Mesenchymal stem cell (in vitro differentiated cells and primary cell): ENCODE measurements around the gene ADAMTS17.

Source experiments
- DNase-seq: peaks from one replicate; pipeline ENCODE4 v3.0.0-alpha.2; 2013
- H2AFZ ChIP-seq: one replicate; pipeline ENCODE4 v1.6.1; 2013; ENCODE audit warnings: low read depth, mild to moderate bottlenecking, control low read depth, inconsistent platforms, low read length, moderate library complexity
- H2AK5ac ChIP-seq: 2 replicates; pipeline ENCODE4 v1.6.1; 2013; ENCODE audit warnings: low read length, moderate library complexity, mild to moderate bottlenecking, inconsistent platforms; ENCODE audit not compliant: severe bottlenecking
- H2BK120ac ChIP-seq: one replicate; pipeline ENCODE4 v1.6.1; 2013; ENCODE audit warnings: low read depth, mild to moderate bottlenecking, inconsistent platforms, low read length, moderate library complexity
- H2BK12ac ChIP-seq, 2 experiments: one replicate each; pipeline ENCODE4 v1.6.1; 2013; ENCODE audit warnings: inconsistent platforms in 2 of 2, low read length in 2 of 2, mild to moderate bottlenecking in 2 of 2, moderate library complexity in 2 of 2, control low read depth in 1 of 2
- H2BK15ac ChIP-seq: one replicate; pipeline ENCODE4 v1.6.1; 2013; ENCODE audit warnings: mild to moderate bottlenecking, low read depth, inconsistent platforms; ENCODE audit not compliant: poor library complexity, severe bottlenecking
- H2BK5ac ChIP-seq: 2 replicates; pipeline ENCODE4 v1.6.1; 2013; ENCODE audit warnings: low read depth, mild to moderate bottlenecking, low read length, control low read depth, inconsistent platforms; ENCODE audit not compliant: poor library complexity, severe bottlenecking
- H3K14ac ChIP-seq, 2 experiments: one replicate each; pipeline ENCODE4 v1.6.1; 2013; ENCODE audit warnings: inconsistent platforms in 2 of 2, low read length in 2 of 2, control low read depth in 1 of 2, mild to moderate bottlenecking in 1 of 2, moderate library complexity in 1 of 2
- H3K18ac ChIP-seq, 2 experiments: one replicate each; pipeline ENCODE4 v1.6.1; 2013; ENCODE audit warnings: inconsistent platforms in 2 of 2, low read length in 2 of 2, control low read depth in 1 of 2, low read depth in 1 of 2, mild to moderate bottlenecking in 1 of 2
- H3K23ac ChIP-seq, 2 experiments: one replicate each; pipeline ENCODE4 v1.6.1; 2013; ENCODE audit warnings: inconsistent platforms in 2 of 2, low read length in 2 of 2, mild to moderate bottlenecking in 2 of 2, moderate library complexity in 2 of 2, control low read depth in 1 of 2
- H3K27ac ChIP-seq: 2 replicates; pipeline ENCODE4 v1.5.1; 2013; ENCODE audit warnings: mild to moderate bottlenecking, moderate library complexity, low read length, control low read depth, inconsistent platforms; ENCODE audit not compliant: poor library complexity, severe bottlenecking
- H3K27me3 ChIP-seq, 2 experiments: 2 replicates each; pipeline versions ENCODE4 v1.6.1 to v1.7.0; 2013; ENCODE audit warnings: low read length in 2 of 2, mild to moderate bottlenecking in 2 of 2, moderate library complexity in 2 of 2, control low read depth in 1 of 2, inconsistent platforms in 1 of 2; ENCODE audit not compliant: control insufficient read depth in 1 of 2, insufficient read depth in 1 of 2
- H3K36me3 ChIP-seq, 2 experiments: 2 replicates each; pipeline versions ENCODE4 v1.6.1 to v1.7.0; 2013; ENCODE audit warnings: low read length in 2 of 2, control low read depth in 1 of 2, inconsistent platforms in 1 of 2, low read depth in 1 of 2, mild to moderate bottlenecking in 1 of 2; ENCODE audit not compliant: insufficient read depth in 2 of 2, control insufficient read depth in 1 of 2
- H3K4ac ChIP-seq, 2 experiments: one replicate each; pipeline ENCODE4 v1.6.1; 2013; ENCODE audit warnings: inconsistent platforms in 2 of 2, low read length in 2 of 2, mild to moderate bottlenecking in 2 of 2, moderate library complexity in 2 of 2, control low read depth in 1 of 2, low read depth in 1 of 2
- H3K4me1 ChIP-seq: 2 replicates; pipeline ENCODE4 v1.6.1; 2013; ENCODE audit warnings: low read depth, low read length, control low read depth; ENCODE audit not compliant: control insufficient read depth, insufficient read depth
- H3K4me2 ChIP-seq: 2 replicates; pipeline ENCODE4 v1.6.1; 2013; ENCODE audit warnings: low read length, mild to moderate bottlenecking, inconsistent platforms; ENCODE audit not compliant: poor library complexity, severe bottlenecking
- H3K4me3 ChIP-seq, 2 experiments: 2 replicates each; pipeline versions ENCODE4 v1.5.1 to v1.7.0; 2013; ENCODE audit warnings: low read length in 2 of 2, mild to moderate bottlenecking in 2 of 2, control low read depth in 1 of 2, low read depth in 1 of 2; ENCODE audit not compliant: insufficient read depth in 1 of 2
- H3K79me1 ChIP-seq: replicated peaks from 2 replicates; pipeline ENCODE4 v1.6.1; 2013; ENCODE audit warnings: mild to moderate bottlenecking, control low read depth, low read length, inconsistent platforms; ENCODE audit not compliant: poor library complexity, severe bottlenecking
- H3K9ac ChIP-seq: 2 replicates; pipeline ENCODE4 v1.7.0; 2013; ENCODE audit warnings: mild to moderate bottlenecking, low read length, moderate library complexity
- H3K9me3 ChIP-seq: 2 replicates; pipeline ENCODE4 v1.7.0; 2013; ENCODE audit warnings: mild to moderate bottlenecking, low read length; ENCODE audit not compliant: control insufficient read depth
- H4K8ac ChIP-seq: one replicate; pipeline ENCODE4 v1.6.1; 2013; ENCODE audit warnings: inconsistent platforms, mild to moderate bottlenecking, low read length, moderate library complexity
- H4K91ac ChIP-seq: one replicate; pipeline ENCODE4 v1.6.1; 2013; ENCODE audit warnings: mild to moderate bottlenecking, low read length, inconsistent platforms
- WGBS: methylation state at CpG from one replicate; pipeline ENCODE4 v1.1.7; 2013; ENCODE audit warnings: mixed read lengths; 5-methylcytosine and 5-hydroxymethylcytosine counted together

Gene ADAMTS17

DNA sequence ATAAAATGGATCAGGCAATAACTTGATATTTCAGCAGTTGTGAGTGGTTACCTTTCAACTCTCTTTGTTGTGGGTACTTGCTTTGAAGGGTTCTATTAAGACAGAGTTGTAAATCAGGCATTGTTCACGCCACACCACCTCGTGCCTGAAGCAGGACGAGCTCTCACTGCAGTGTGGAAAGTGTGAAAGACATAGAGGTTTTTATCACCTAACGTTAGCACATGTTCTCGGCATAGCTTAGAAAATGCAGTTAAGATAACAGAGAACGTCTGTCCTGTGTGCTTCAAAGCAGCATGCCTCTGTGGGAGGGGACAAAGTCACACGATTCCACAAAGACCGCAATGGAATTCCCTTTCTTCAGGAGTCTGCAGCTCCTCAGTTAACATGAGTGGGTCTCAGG lies 7.8 kb downstream of the ADAMTS17 start:
- Histone ChIP-seq H2AK5ac (no peak overlapping the region), H3K14ac (no peak overlapping the region), H3K9ac (no peak overlapping the region), H3K27ac (no peak overlapping the region), H3K9me3 (no peaks in the 10 kb centered on the region), H4K8ac (no peak overlapping the region), H2BK5ac (no peak overlapping the region), H4K91ac (no peak overlapping the region), H3K4me3 (no peak overlapping the region), H3K27me3 (peaks cover 0 to 65% of the 10 kb centered on the region in 2 experiments), H3K79me1 (no peaks in the 10 kb centered on the region), H2BK12ac (no peak overlapping the region), H3K4ac (no peak overlapping the region), H3K18ac (no peak overlapping the region), H3K4me2 (no peak overlapping the region), H3K4me1 (no peaks in the 10 kb centered on the region), H3K23ac (no peak overlapping the region), H2BK15ac (no peak overlapping the region), H2BK120ac (no peak overlapping the region), H2AFZ (no peak overlapping the region), H3K36me3 (no peaks in the 10 kb centered on the region)
- 60% methylated on average over 8 of the region's 8 CpGs for WGBS
- no peak for DNase-seq

DNA sequence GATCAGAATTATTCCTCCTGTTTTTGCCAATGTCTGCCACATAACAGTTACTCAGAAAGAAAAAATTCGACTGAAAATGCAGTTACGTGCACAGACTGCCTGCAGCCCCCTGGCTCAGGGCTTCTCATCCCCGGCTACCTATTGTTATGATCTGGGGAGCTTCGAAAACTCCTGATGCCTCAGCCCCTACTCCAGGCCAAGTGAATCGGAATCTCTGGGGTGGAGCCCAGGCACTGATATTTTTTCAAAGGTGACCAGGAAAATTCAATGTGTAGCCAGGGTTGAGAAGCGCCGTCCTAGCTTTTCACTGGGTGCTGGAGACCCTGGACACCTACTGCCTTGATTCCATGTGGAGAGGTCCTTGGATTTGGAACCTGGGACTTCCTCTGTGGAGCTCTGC lies 8.5 kb downstream of the ADAMTS17 start:
- WGBS, result 78% methylated on average over 7 of the region's 7 CpGs
- H3K79me1 ChIP-seq, result no peaks in the 10 kb centered on the region
- H4K8ac ChIP-seq, result no peak overlapping the region
- H3K27ac ChIP-seq, result no peak overlapping the region
- H2BK120ac ChIP-seq, result no peak overlapping the region
- no peak overlapping the region for H2AFZ ChIP-seq
- no peak overlapping the region for H2AK5ac ChIP-seq
- H3K23ac ChIP-seq, result no peak overlapping the region
- H3K27me3 ChIP-seq, result peaks cover 0 to 71% of the 10 kb centered on the region in 2 experiments
- H2BK15ac ChIP-seq, result no peak overlapping the region
- no peak overlapping the region for H3K9ac ChIP-seq
- DNase-seq, result no peak
- H4K91ac ChIP-seq, result no peak overlapping the region
- no peak overlapping the region for H2BK5ac ChIP-seq
- H3K4me3 ChIP-seq, result no peak overlapping the region
- no peak overlapping the region for H2BK12ac ChIP-seq
- H3K9me3 ChIP-seq, result no peaks in the 10 kb centered on the region
- H3K14ac ChIP-seq, result no peak overlapping the region
- H3K36me3 ChIP-seq, result no peaks in the 10 kb centered on the region
- no peaks in the 10 kb centered on the region for H3K4me1 ChIP-seq
- no peak overlapping the region for H3K4me2 ChIP-seq
- no peak overlapping the region for H3K18ac ChIP-seq
- H3K4ac ChIP-seq, result no peak overlapping the region

DNA sequence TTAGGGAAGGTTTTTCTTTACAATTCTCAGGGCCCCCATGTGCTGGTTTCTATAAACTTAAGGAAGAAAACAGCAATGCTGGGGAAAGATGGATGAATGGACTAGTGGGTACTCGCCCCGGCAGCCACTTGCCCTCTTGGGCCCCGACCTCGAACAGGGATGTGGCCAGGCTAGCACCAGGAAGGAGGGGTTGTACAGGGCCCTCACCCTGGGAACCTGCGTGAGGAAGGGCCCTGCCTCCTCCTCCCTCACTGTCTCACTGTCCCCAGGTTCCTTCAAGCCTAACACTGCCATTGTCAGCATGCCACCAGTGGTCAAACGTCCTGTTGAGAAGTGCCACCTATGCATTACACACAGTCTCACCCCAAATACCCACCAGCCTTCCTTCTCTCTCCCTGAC lies 9.1 kb downstream of the ADAMTS17 start:
- H3K18ac ChIP-seq, result no peak overlapping the region
- H2BK5ac ChIP-seq, result no peak overlapping the region
- H4K8ac ChIP-seq, result no peak overlapping the region
- H3K36me3 ChIP-seq, result no peaks in the 10 kb centered on the region
- H3K4me2 ChIP-seq, result no peak overlapping the region
- 74% methylated on average over 6 of the region's 6 CpGs for WGBS
- H3K14ac ChIP-seq, result peak overlapping the region in 1 of 2 experiments; percentile 38
- H2AFZ ChIP-seq, result no peak overlapping the region
- H3K27me3 ChIP-seq, result peaks cover 0 to 69% of the 10 kb centered on the region in 2 experiments
- H3K23ac ChIP-seq, result no peak overlapping the region
- H3K4me3 ChIP-seq, result no peak overlapping the region
- H2AK5ac ChIP-seq, result no peak overlapping the region
- no peak overlapping the region for H3K4ac ChIP-seq
- H3K79me1 ChIP-seq, result no peaks in the 10 kb centered on the region
- H3K9ac ChIP-seq, result no peak overlapping the region
- no peak overlapping the region for H2BK12ac ChIP-seq
- H4K91ac ChIP-seq, result no peak overlapping the region
- no peak overlapping the region for H2BK15ac ChIP-seq
- DNase-seq, result no peak
- H3K4me1 ChIP-seq, result no peaks in the 10 kb centered on the region
- no peaks in the 10 kb centered on the region for H3K9me3 ChIP-seq
- no peak overlapping the region for H3K27ac ChIP-seq
- no peak overlapping the region for H2BK120ac ChIP-seq

DNA sequence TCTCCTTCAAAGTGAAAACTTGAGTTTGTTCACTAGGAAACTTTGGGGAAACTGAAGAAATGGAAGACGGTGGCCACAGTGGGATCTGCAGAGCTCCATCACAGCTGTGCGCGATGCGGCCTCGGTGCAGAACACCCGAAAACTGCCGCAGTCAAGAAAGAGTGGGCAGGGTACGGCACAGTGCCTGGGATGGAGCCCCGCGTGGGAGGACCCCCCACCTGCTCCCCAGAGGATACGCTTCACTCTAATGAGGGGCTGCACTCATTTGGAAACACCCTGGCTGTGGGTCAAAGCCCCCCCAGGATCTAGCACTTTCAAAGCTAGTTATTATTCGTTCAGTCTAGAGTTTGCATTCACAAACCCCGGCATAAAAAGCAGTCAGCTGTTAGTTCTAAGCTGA lies 9.5 kb downstream of the ADAMTS17 start:
- no peak overlapping the region for H2AFZ ChIP-seq
- no peak overlapping the region for H3K4ac ChIP-seq
- H3K27ac ChIP-seq, result no peak overlapping the region
- H3K27me3 ChIP-seq, result peaks cover 0 to 64% of the 10 kb centered on the region in 2 experiments
- H3K36me3 ChIP-seq, result no peaks in the 10 kb centered on the region
- no peak overlapping the region for H2BK12ac ChIP-seq
- H3K9me3 ChIP-seq, result no peaks in the 10 kb centered on the region
- no peak overlapping the region for H2BK120ac ChIP-seq
- no peak overlapping the region for H4K91ac ChIP-seq
- no peaks in the 10 kb centered on the region for H3K4me1 ChIP-seq
- H2AK5ac ChIP-seq, result no peak overlapping the region
- no peak overlapping the region for H3K4me3 ChIP-seq
- H4K8ac ChIP-seq, result no peak overlapping the region
- H2BK5ac ChIP-seq, result no peak overlapping the region
- 76% methylated on average over 13 of the region's 13 CpGs for WGBS
- no peak overlapping the region for H3K14ac ChIP-seq
- no peak overlapping the region for H3K18ac ChIP-seq
- H3K79me1 ChIP-seq, result no peaks in the 10 kb centered on the region
- no peak for DNase-seq
- H2BK15ac ChIP-seq, result no peak overlapping the region
- H3K9ac ChIP-seq, result no peak overlapping the region
- no peak overlapping the region for H3K4me2 ChIP-seq
- H3K23ac ChIP-seq, result no peak overlapping the region
